IMR-90 (cell line): ENCODE measurements around the gene DENND6B. TPM values are rescaled to one million over a fixed set of nuclear protein-coding genes. Genes with fewer than 3 reads are reported as not detected.

Experiments
- ATAC-seq: fragments of 200-7000 bp; cut with Tn5 transposase; 2 replicates; pipeline ENCODE4 v1.9.1; 2020; ENCODE audit warnings: low read depth, mild to moderate bottlenecking, moderate library complexity
- BruUV-seq: library from RNA; stranded (reverse); fragments of 400-500 nt; replicated peaks from 2 replicates; lab custom pipeline; 2021; lab: Mats Ljungman, UMichigan
- CTCF ChIA-PET: fragments of 300-600 bp; formaldehyde crosslinking; extraction: SDS; loops from one replicate; lab custom pipeline; 2021; ENCODE audit warnings: antibody characterized with exemption; lab: Yijun Ruan, JAX
- POLR2A ChIA-PET: fragments of 300-600 bp; sonication (Branson Sonifier 250); formaldehyde crosslinking; loops from one replicate; lab custom pipeline; 2022; ENCODE audit warnings: antibody characterized with exemption; ENCODE audit not compliant: unreplicated experiment; lab: Charles Lee
- DNase-seq: peaks from one replicate; pipeline ENCODE4 v3.0.0; 2013
- H2AFZ ChIP-seq: replicated peaks from 2 replicates; pipeline ENCODE3; 2013; ENCODE audit warnings: low read length, mild to moderate bottlenecking; ENCODE audit not compliant: poor library complexity
- H2AK5ac ChIP-seq: 2 replicates; pipeline ENCODE4 v1.6.1; 2013; ENCODE audit warnings: low read depth, low read length, inconsistent platforms
- H2AK9ac ChIP-seq: replicated peaks from 2 replicates; pipeline ENCODE3; 2013; ENCODE audit warnings: mild to moderate bottlenecking, low read depth, low read length, moderate library complexity; ENCODE audit not compliant: poor library complexity
- H2BK120ac ChIP-seq: 2 replicates; pipeline ENCODE4 v1.6.1; 2013; ENCODE audit warnings: low read depth, low read length, inconsistent platforms
- H2BK15ac ChIP-seq: 3 replicates; pipeline ENCODE4 v1.6.1; 2013; ENCODE audit warnings: low read depth, low read length, inconsistent platforms
- H2BK20ac ChIP-seq: 2 replicates; pipeline ENCODE4 v1.6.1; 2013; ENCODE audit warnings: low read depth, mild to moderate bottlenecking, inconsistent platforms, low read length, moderate library complexity
- H2BK5ac ChIP-seq: 2 replicates; pipeline ENCODE4 v1.6.1; 2013; ENCODE audit warnings: mild to moderate bottlenecking, low read depth, low read length, inconsistent platforms; ENCODE audit not compliant: poor library complexity, severe bottlenecking
- H3K14ac ChIP-seq: replicated peaks from 2 replicates; pipeline ENCODE4 v1.6.1; 2013; ENCODE audit warnings: low read depth, low read length, inconsistent platforms
- H3K18ac ChIP-seq: 2 replicates; pipeline ENCODE4 v1.6.1; 2013; ENCODE audit warnings: low read depth, low read length, control low read depth
- H3K23ac ChIP-seq: 2 replicates; pipeline ENCODE4 v1.6.1; 2013; ENCODE audit warnings: low read depth, low read length, inconsistent platforms
- H3K27ac ChIP-seq: 2 replicates; pipeline ENCODE4 v1.5.1; 2013; ENCODE audit warnings: mild to moderate bottlenecking, control low read depth, low read length; ENCODE audit not compliant: insufficient read depth
- H3K27me3 ChIP-seq: 2 replicates; pipeline ENCODE4 v1.6.1; 2013; ENCODE audit warnings: low read length; ENCODE audit not compliant: control insufficient read depth, insufficient read depth
- H3K36me3 ChIP-seq: 2 replicates; pipeline ENCODE4 v1.6.1; 2013; ENCODE audit warnings: low read length, mixed read lengths; ENCODE audit not compliant: control insufficient read depth, insufficient read depth
- H3K4ac ChIP-seq: 2 replicates; pipeline ENCODE4 v1.6.1; 2013; ENCODE audit warnings: low read depth, low read length, inconsistent platforms
- H3K4me1 ChIP-seq: 2 replicates; pipeline ENCODE4 v1.6.1; 2013; ENCODE audit warnings: low read length, mixed read lengths; ENCODE audit not compliant: control insufficient read depth, insufficient read depth
- H3K4me2 ChIP-seq: 2 replicates; pipeline ENCODE4 v1.6.1; 2013; ENCODE audit warnings: low read depth, mild to moderate bottlenecking, control low read depth, low read length, moderate library complexity
- H3K4me3 ChIP-seq: 2 replicates; pipeline ENCODE4 v1.5.1; 2013; ENCODE audit warnings: low read depth, mild to moderate bottlenecking, control low read depth, low read length, moderate library complexity; ENCODE audit not compliant: insufficient read depth
- H3K56ac ChIP-seq: 2 replicates; pipeline ENCODE4 v1.6.1; 2013; ENCODE audit warnings: low read length, inconsistent platforms; ENCODE audit not compliant: insufficient read depth; ENCODE audit errors: extremely low read depth
- H3K79me1 ChIP-seq, 2 experiments: 2 replicates each; pipeline ENCODE4 v1.6.1; 2013; ENCODE audit warnings: low read length in 2 of 2, inconsistent platforms in 1 of 2, low read depth in 1 of 2
- H3K9ac ChIP-seq: 2 replicates; pipeline ENCODE4 v1.6.1; 2013; ENCODE audit warnings: low read depth, low read length, control low read depth
- H3K9me1 ChIP-seq: 2 replicates; pipeline ENCODE4 v1.6.1; 2013; ENCODE audit warnings: low read length, inconsistent platforms; ENCODE audit not compliant: insufficient read depth
- H3K9me3 ChIP-seq: 2 replicates; pipeline ENCODE4 v1.6.1; 2013; ENCODE audit warnings: low read length; ENCODE audit not compliant: control insufficient read depth, insufficient read depth
- H4K20me1 ChIP-seq: 2 replicates; pipeline ENCODE4 v1.6.1; 2013; ENCODE audit warnings: low read length, inconsistent platforms; ENCODE audit not compliant: insufficient read depth
- H4K5ac ChIP-seq: 2 replicates; pipeline ENCODE4 v1.6.1; 2013; ENCODE audit warnings: mild to moderate bottlenecking, low read depth, low read length, control low read depth
- H4K8ac ChIP-seq, 2 experiments: 2 replicates each; pipeline ENCODE4 v1.6.1; 2013; ENCODE audit warnings: low read depth in 2 of 2, low read length in 2 of 2, control low read depth in 1 of 2, inconsistent platforms in 1 of 2
- H4K91ac ChIP-seq: 2 replicates; pipeline ENCODE4 v1.6.1; 2013; ENCODE audit warnings: low read depth, low read length, inconsistent platforms; ENCODE audit not compliant: insufficient read depth
- CEBPB ChIP-seq: IDR thresholded peaks from 2 replicates; pipeline ENCODE4 v1.6.1; 2012; ENCODE audit warnings: low read depth, low read length, improper control_type of control experiment
- MAZ ChIP-seq: IDR thresholded peaks from 2 replicates; pipeline ENCODE4 v1.6.1; 2012; ENCODE audit warnings: low read depth, mild to moderate bottlenecking, low read length, improper control_type of control experiment, moderate library complexity, borderline replicate concordance
- RCOR1 ChIP-seq: IDR thresholded peaks from 2 replicates; pipeline ENCODE4 v1.6.1; 2012; ENCODE audit warnings: mild to moderate bottlenecking, low read length, improper control_type of control experiment; ENCODE audit not compliant: insufficient replicate concordance
- WGBS, 2 experiments: methylation state at CpG; one replicate each; pipeline versions ENCODE4 v1.1.5 to v1.1.7; 2013; ENCODE audit warnings: missing lambda C conversion rate in 2 of 2; ENCODE audit not compliant: insufficient read length in 1 of 2; ENCODE audit errors: extremely low coverage in 2 of 2; 5-methylcytosine and 5-hydroxymethylcytosine counted together
- dilution Hi-C: fragments of 300-500 bp; cut with HindIII; formaldehyde crosslinking; loops from one replicate; pipeline ENCODE4 v1.14.3; 2018; ENCODE audit warnings: low sequenced_read_pairs; ENCODE audit not compliant: unreplicated experiment
- in situ Hi-C: fragments of 300-500 bp; cut with MboI; formaldehyde crosslinking; loops from 3 replicates; pipeline ENCODE4 v1.14.3; 2019; ENCODE audit warnings: low sequenced_read_pairs, inconsistent platforms, mixed read lengths
- intact Hi-C: fragments of 100-400 bp; cut with micrococcal nuclease; formaldehyde crosslinking; loops from 2 replicates; pipeline ENCODE4 v1.10.0; 2022
- polyA plus RNA-seq, 3 experiments: library from polyadenylated mRNA; depleted of rRNA; stranded (reverse); fragments of >200 nt; gene quantifications; 2 replicates each; pipeline ENCODE4 v1.2.3, GENCODE V29; 2012; ENCODE audit warnings: low replicate concordance in 1 of 3
- total RNA-seq: library from RNA; depleted of rRNA; stranded (reverse); fragments of >200 nt; gene quantifications from 2 replicates; pipeline ENCODE4 v1.2.3, GENCODE V29; 2012

The DENND6B gene
- total and polyA plus RNA-seq, 2 of the 4 experiments (the other 2 are of a cell fraction), result 0.36 to 4.9 TPM

GRCh38 chr22:50308597-50308935, 18.2 kb downstream of the DENND6B start:
- ChIA-PET POLR2A (interaction anchor here (0.7 to 1.4 kb wide), 2 partner anchors 12 to 15 kb away, joined by 4 read pairs; no protein-coding TSS in a partner anchor), CTCF (no interaction called here)
- peaks cover 0 to 27% of the 10 kb centered on the region in 2 experiments; a peak in 1 of 4 replicates for H3K79me1 ChIP-seq
- peak overlapping the region; percentile 95; the same call in 1 of the 2 replicates for H2AK5ac ChIP-seq
- H4K5ac ChIP-seq, result peak overlapping the region; percentile 95
- in situ Hi-C loops (no loop called here), dilution Hi-C loops (no loop called here), intact Hi-C loops (loop anchor here (5.0 kb wide), 1 partner anchor 36 kb away; the partner anchor contains the start of gene MAPK11)
- no peak overlapping the region for H3K56ac ChIP-seq
- peak overlapping the region; percentile 86; the same call in 1 of the 2 replicates for H3K14ac ChIP-seq
- peak overlapping the region; percentile 86 for H2BK120ac ChIP-seq
- H2AK9ac ChIP-seq, result peak overlapping the region; percentile 92
- 29% methylated on average over 3 of the region's 7 CpGs; no CpG with 5 or more reads in 1 of the 2 experiments for WGBS, 2 experiments
- peak overlapping the region; percentile 50; the same call in 1 of the 2 replicates for H3K9ac ChIP-seq
- H3K4me3 ChIP-seq, result no peak overlapping the region
- peak overlapping the region; percentile 88 to 93; a peak in 3 of 4 replicates for H4K8ac ChIP-seq
- peak overlapping the region; percentile 15; the same call in 1 of the 2 replicates for H3K4me2 ChIP-seq
- DNase-seq (peak; percentile 40), ATAC-seq (peak; percentile 4)
- peak overlapping the region; percentile 79 for H2BK20ac ChIP-seq
- no TSS peak for BruUV-seq
- H3K4ac ChIP-seq, result peak overlapping the region; percentile 96
- H2AFZ ChIP-seq, result peak overlapping the region; percentile 81
- peaks cover 27% of the 10 kb centered on the region for H4K20me1 ChIP-seq
- peaks cover 10% of the 10 kb centered on the region; the same call in 1 of the 2 replicates for H3K36me3 ChIP-seq
- peaks cover 19% of the 10 kb centered on the region for H3K9me1 ChIP-seq
- peak overlapping the region; percentile 78 for H3K18ac ChIP-seq
- peak overlapping the region; percentile 97 for H4K91ac ChIP-seq
- no peaks in the 10 kb centered on the region for H3K9me3 ChIP-seq
- peak overlapping the region; percentile 63 for H3K23ac ChIP-seq
- H3K4me1 ChIP-seq, result peaks cover 33% of the 10 kb centered on the region
- peak overlapping the region; percentile 94; the same call in 2 of the 3 replicates for H2BK15ac ChIP-seq
- peak overlapping the region; percentile 92 for H2BK5ac ChIP-seq
- TF ChIP-seq MAZ (peak; percentile 43; the same call in 1 of the 2 replicates), CEBPB (no peak), RCOR1 (no peak)
- peak overlapping the region; percentile 67 for H3K27ac ChIP-seq
- no peaks in the 10 kb centered on the region for H3K27me3 ChIP-seq
